Cardiac muscle cell (in vitro differentiated cells and primary cell): Measurements from ENCODE around the gene ELP2. TPM values are rescaled to one million over a fixed set of nuclear protein-coding genes. Genes with fewer than 3 reads are reported as not detected.
A peak's percentile ranks its signal among the peaks of the same experiment; 100 is the strongest.
"Not testable (repeated sequence)": the region's sequence is repeated elsewhere in the genome, so short reads cannot be mapped to it uniquely, and the experiment has no call there.

Source experiments
- DNase-seq, 2 donors: peaks; one replicate each; pipeline versions ENCODE4 v3.0.0 to v3.0.0-alpha.2; 2010 to 2017; ENCODE audit warnings: low read depth in 1 of 2, low spot score in 1 of 2
- H3K27ac ChIP-seq: fragments of 200-600 bp; sonication (generic); 2 replicates; pipeline ENCODE4 v1.5.1; 2016
- H3K27me3 ChIP-seq: fragments of 200-600 bp; sonication (generic); 2 replicates; pipeline ENCODE4 v1.6.0; 2016; ENCODE audit warnings: control low read depth
- H3K36me3 ChIP-seq: fragments of 200-600 bp; sonication (generic); 2 replicates; pipeline ENCODE4 v1.5.1; 2016; ENCODE audit warnings: control low read depth
- H3K4me1 ChIP-seq: fragments of 200-600 bp; sonication (generic); 2 replicates; pipeline ENCODE4 v1.8.1; 2017; ENCODE audit warnings: low read depth, mild to moderate bottlenecking, mixed run types
- H3K4me3 ChIP-seq: fragments of 200-600 bp; sonication (generic); 2 replicates; pipeline ENCODE4 v1.5.1; 2016; ENCODE audit warnings: mild to moderate bottlenecking
- H3K9me3 ChIP-seq: fragments of 200-600 bp; sonication (generic); 2 replicates; pipeline ENCODE4 v1.5.1; 2017; ENCODE audit warnings: low read depth, mild to moderate bottlenecking, control low read depth
- CTCF ChIP-seq: IDR thresholded peaks from 2 replicates; pipeline ENCODE4 v1.5.1; 2012; ENCODE audit warnings: low read depth, mild to moderate bottlenecking, low read length
- polyA plus RNA-seq: library from polyadenylated mRNA; unstranded; fragments of >200 nt; fragmentation: Nextera tagmentation; extraction: Ambion mirVana; gene quantifications from 2 replicates; pipeline ENCODE4 v1.2.1, GENCODE V29; 2016
- total RNA-seq: library from RNA; depleted of rRNA; stranded (reverse); fragments of >200 nt; gene quantifications from 2 replicates; pipeline ENCODE4 v1.2.3, GENCODE V29; 2016

Gene ELP2
- total and polyA plus RNA-seq, 2 experiments from 2014 or later, result 39.2 to 46.9 TPM

- Histone ChIP-seq H3K36me3 (no peaks in the 10 kb centered on the region), H3K9me3 (no peaks in the 10 kb centered on the region), H3K4me1 (no peaks in the 10 kb centered on the region), H3K27ac (no peak overlapping the region), H3K4me3 (no peak overlapping the region), H3K27me3 (no peaks in the 10 kb centered on the region)
- no peak for DNase-seq
- TF ChIP-seq CTCF, result no peak
These were observed 73.7 kb downstream of the ELP2 start for GRCh38 chr18:36203360-36203895.

GRCh38 chr18:36205166-36205565, 75.5 kb downstream of the ELP2 start:
- Histone ChIP-seq H3K36me3 (no peaks in the 10 kb centered on the region), H3K4me1 (no peaks in the 10 kb centered on the region), H3K9me3 (no peaks in the 10 kb centered on the region), H3K27me3 (no peaks in the 10 kb centered on the region), H3K4me3 (no peak overlapping the region), H3K27ac (no peak overlapping the region)
- DNase-seq, result no peak
- TF ChIP-seq CTCF, result no peak

- TF ChIP-seq CTCF, result no peak
These were observed 77.6 kb downstream of the ELP2 start for GRCh38 chr18:36207303-36207702.

GRCh38 chr18:36207969-36208368, 78.3 kb downstream of the ELP2 start:
- H3K27ac ChIP-seq, H3K36me3 ChIP-seq, H3K4me3 ChIP-seq, H3K9me3 ChIP-seq, DNase-seq, H3K27me3 ChIP-seq, H3K4me1 ChIP-seq: not testable (repeated sequence)

More at GRCh38 chr18:36207303-36207702, 77.6 kb downstream of the ELP2 start:
- no peaks in the 10 kb centered on the region for H3K36me3 ChIP-seq
- no peaks in the 10 kb centered on the region for H3K4me1 ChIP-seq
- no peaks in the 10 kb centered on the region for H3K27me3 ChIP-seq
- no peak overlapping the region for H3K27ac ChIP-seq
- H3K9me3 ChIP-seq, result no peaks in the 10 kb centered on the region
- H3K4me3 ChIP-seq, result no peak overlapping the region
- DNase-seq, result no peak

GRCh38 chr18:36211612-36212065, 81.9 kb downstream of the ELP2 start:
- Histone ChIP-seq H3K27me3 (no peaks in the 10 kb centered on the region), H3K9me3 (no peaks in the 10 kb centered on the region), H3K36me3 (no peaks in the 10 kb centered on the region), H3K4me3 (no peak overlapping the region), H3K4me1 (peaks cover 6% of the 10 kb centered on the region), H3K27ac (no peak overlapping the region)
- no peak for TF ChIP-seq CTCF
- no peak for DNase-seq

- Histone ChIP-seq H3K9me3 (no peaks in the 10 kb centered on the region), H3K4me1 (peaks cover 6% of the 10 kb centered on the region), H3K4me3 (no peak overlapping the region), H3K36me3 (no peaks in the 10 kb centered on the region), H3K27me3 (no peaks in the 10 kb centered on the region), H3K27ac (no peak overlapping the region)
- peak; percentile 38 for TF ChIP-seq CTCF
- peak in 1 of 2 donors; percentile 66 for DNase-seq
These were observed 82.8 kb downstream of the ELP2 start for GRCh38 chr18:36212301-36213171.
